OCI-LY7 (cell line): ENCODE data around the gene TMEM156.

Source experiments
- EZH2phosphoT487 ChIP-seq: fragments of 200-600 bp; sonication (generic); IDR thresholded peaks from 2 replicates; pipeline ENCODE4 v1.6.1; 2018; ENCODE audit warnings: low read depth, borderline replicate concordance, mild to moderate bottlenecking, mixed run types, antibody characterized with exemption, low read length, moderate library complexity, mixed read lengths
- TF ChIP-seq, protein P1 (sequence below): fragments of 200-600 bp; sonication (generic); conservative IDR thresholded peaks from 2 replicates; pipeline ENCODE4 v1.5.1; 2014; ENCODE audit warnings: mild to moderate bottlenecking, antibody characterized with exemption, low read length, moderate library complexity, mixed read lengths

- TF ChIP-seq, protein P1, sequence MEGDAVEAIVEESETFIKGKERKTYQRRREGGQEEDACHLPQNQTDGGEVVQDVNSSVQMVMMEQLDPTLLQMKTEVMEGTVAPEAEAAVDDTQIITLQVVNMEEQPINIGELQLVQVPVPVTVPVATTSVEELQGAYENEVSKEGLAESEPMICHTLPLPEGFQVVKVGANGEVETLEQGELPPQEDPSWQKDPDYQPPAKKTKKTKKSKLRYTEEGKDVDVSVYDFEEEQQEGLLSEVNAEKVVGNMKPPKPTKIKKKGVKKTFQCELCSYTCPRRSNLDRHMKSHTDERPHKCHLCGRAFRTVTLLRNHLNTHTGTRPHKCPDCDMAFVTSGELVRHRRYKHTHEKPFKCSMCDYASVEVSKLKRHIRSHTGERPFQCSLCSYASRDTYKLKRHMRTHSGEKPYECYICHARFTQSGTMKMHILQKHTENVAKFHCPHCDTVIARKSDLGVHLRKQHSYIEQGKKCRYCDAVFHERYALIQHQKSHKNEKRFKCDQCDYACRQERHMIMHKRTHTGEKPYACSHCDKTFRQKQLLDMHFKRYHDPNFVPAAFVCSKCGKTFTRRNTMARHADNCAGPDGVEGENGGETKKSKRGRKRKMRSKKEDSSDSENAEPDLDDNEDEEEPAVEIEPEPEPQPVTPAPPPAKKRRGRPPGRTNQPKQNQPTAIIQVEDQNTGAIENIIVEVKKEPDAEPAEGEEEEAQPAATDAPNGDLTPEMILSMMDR = no peak
- TF ChIP-seq EZH2phosphoT487 = no peak
Observed at GRCh38 chr4:38990241-38990640, 42.0 kb downstream of the TMEM156 start.
